ENCODE measurements around the gene THSD1.
"Not testable (repeated sequence)": the region's sequence is repeated elsewhere in the genome, so short reads cannot be mapped to it uniquely, and the experiment has no call there.

THSD1 gene

DNA sequence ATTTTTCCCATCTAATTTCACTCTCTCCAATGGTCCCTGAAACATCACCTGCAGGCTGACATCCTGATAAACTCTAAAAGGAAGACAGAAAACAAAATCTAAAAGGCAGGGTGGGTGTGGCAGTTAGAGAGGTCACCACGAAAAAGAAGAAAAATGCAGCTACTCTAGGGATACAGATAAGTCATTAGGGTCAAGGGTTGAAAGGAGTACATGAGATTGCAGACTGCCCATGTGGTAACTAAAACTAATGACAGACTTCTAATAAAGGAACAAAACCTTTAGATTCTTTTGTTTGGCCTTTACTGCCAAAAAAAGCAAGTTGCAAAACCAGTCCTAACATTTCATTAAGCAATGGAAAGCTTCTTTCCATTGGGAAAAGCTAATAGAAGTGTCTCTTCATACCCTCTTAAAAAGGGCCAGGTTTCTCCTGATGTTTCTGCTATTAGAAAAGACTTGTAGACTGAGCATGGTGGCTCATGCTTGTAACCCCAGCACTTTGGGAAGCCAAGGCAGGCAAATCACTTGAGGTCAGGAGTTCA is 31.0 kb downstream of the THSD1 start:
- peaks cover 5% of the 10 kb centered on the region; the same call in 1 of the 2 replicates for H3K4me1 ChIP-seq (ENCODE audit: control insufficient read depth, insufficient read depth, low read length)
- H3K4me3 ChIP-seq (ENCODE audit: low read depth, low read length): no peak overlapping the region
- no peaks in the 10 kb centered on the region for H3K36me3 ChIP-seq (ENCODE audit: control insufficient read depth in 2 of 2, insufficient read depth in 1 of 2, low read length in 2 of 2)
- no peak for TF ChIP-seq RBAK (tag by site-specific recombination; IDR thresholded peaks at IDR 0.05)
- TF ChIP-seq ZNF830 (tag by site-specific recombination; IDR thresholded peaks at IDR 0.05; ENCODE audit: low read depth): no peak
- TF ChIP-seq, protein P1, sequence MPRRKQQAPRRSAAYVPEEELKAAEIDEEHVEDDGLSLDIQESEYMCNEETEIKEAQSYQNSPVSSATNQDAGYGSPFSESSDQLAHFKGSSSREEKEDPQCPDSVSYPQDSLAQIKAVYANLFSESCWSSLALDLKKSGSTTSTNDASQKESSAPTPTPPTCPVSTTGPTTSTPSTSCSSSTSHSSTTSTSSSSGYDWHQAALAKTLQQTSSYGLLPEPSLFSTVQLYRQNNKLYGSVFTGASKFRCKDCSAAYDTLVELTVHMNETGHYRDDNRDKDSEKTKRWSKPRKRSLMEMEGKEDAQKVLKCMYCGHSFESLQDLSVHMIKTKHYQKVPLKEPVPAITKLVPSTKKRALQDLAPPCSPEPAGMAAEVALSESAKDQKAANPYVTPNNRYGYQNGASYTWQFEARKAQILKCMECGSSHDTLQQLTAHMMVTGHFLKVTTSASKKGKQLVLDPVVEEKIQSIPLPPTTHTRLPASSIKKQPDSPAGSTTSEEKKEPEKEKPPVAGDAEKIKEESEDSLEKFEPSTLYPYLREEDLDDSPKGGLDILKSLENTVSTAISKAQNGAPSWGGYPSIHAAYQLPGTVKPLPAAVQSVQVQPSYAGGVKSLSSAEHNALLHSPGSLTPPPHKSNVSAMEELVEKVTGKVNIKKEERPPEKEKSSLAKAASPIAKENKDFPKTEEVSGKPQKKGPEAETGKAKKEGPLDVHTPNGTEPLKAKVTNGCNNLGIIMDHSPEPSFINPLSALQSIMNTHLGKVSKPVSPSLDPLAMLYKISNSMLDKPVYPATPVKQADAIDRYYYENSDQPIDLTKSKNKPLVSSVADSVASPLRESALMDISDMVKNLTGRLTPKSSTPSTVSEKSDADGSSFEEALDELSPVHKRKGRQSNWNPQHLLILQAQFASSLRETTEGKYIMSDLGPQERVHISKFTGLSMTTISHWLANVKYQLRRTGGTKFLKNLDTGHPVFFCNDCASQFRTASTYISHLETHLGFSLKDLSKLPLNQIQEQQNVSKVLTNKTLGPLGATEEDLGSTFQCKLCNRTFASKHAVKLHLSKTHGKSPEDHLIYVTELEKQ (tag by site-specific recombination; IDR thresholded peaks at IDR 0.05; ENCODE audit: borderline replicate concordance): no peak
- no peak for TF ChIP-seq ZFHX2 (tag by site-specific recombination; conservative IDR thresholded peaks at IDR 0.05)
- no peak for TF ChIP-seq ZNF571 (tag by site-specific recombination; IDR thresholded peaks at IDR 0.05)
- TF ChIP-seq ZNF747 (tag by site-specific recombination; IDR thresholded peaks at IDR 0.05): no peak
- no peak for TF ChIP-seq ZNF426 (tag by site-specific recombination; IDR thresholded peaks at IDR 0.05)
- no peak for TF ChIP-seq FEZF1 (tag by site-specific recombination; IDR thresholded peaks at IDR 0.05)
- no peak for TF ChIP-seq HOXC10 (CRISPR knock-in tag; IDR thresholded peaks at IDR 0.05)
- ChIA-PET CTCF (no interaction called here), POLR2A (interaction anchor here (1.1 kb wide), 1 partner anchor 61 kb away, joined by 5 read pairs; no protein-coding TSS in a partner anchor)
- no peak overlapping the region for H3K27ac ChIP-seq (ENCODE audit: extremely low read depth, low read depth, low read length)
- no peaks in the 10 kb centered on the region for H3K9me3 ChIP-seq (ENCODE audit: control insufficient read depth, insufficient read depth, low read depth, low read length)

DNA sequence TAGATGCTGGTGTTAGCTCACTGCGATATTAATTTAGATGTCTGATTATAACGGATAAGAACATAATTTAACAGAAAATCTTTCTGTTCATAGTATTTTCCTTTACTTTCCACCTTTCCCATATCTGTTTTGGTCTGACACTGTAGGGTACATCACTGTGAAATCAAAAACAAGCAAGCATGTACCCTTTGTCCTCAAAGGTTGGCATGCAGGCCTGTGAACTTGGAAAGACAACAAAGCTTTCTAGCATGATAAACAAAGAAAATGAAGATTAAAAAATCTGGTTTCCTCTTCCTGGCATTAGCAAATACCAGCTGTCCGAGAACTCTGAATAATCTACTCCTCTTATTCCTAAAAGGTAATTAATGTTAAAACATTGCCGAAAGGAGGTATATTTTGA is 31.6 kb downstream of the THSD1 start:
- POLR2A ChIA-PET: interaction anchor here (1.1 kb wide), 1 partner anchor 62 kb away, joined by 5 read pairs; no protein-coding TSS in a partner anchor
- TF ChIP-seq ZNF266 (tag by site-specific recombination; IDR thresholded peaks at IDR 0.05; ENCODE audit: low read depth): no peak
- TF ChIP-seq, protein P2, sequence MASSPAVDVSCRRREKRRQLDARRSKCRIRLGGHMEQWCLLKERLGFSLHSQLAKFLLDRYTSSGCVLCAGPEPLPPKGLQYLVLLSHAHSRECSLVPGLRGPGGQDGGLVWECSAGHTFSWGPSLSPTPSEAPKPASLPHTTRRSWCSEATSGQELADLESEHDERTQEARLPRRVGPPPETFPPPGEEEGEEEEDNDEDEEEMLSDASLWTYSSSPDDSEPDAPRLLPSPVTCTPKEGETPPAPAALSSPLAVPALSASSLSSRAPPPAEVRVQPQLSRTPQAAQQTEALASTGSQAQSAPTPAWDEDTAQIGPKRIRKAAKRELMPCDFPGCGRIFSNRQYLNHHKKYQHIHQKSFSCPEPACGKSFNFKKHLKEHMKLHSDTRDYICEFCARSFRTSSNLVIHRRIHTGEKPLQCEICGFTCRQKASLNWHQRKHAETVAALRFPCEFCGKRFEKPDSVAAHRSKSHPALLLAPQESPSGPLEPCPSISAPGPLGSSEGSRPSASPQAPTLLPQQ (tag by site-specific recombination; IDR thresholded peaks at IDR 0.05): no peak
- no peak for TF ChIP-seq MZF1 (tag by site-specific recombination; IDR thresholded peaks at IDR 0.05; ENCODE audit: borderline replicate concordance)
- Histone ChIP-seq H3K4me1 (ENCODE audit: control insufficient read depth, insufficient read depth, low read length) (peaks cover 5% of the 10 kb centered on the region; the same call in 1 of the 2 replicates), H3K36me3 (ENCODE audit: control insufficient read depth in 2 of 2, insufficient read depth in 1 of 2, low read length in 2 of 2) (no peaks in the 10 kb centered on the region), H3K27ac (ENCODE audit: extremely low read depth, low read depth, low read length) (no peak overlapping the region), H3K9me3 (ENCODE audit: control insufficient read depth, insufficient read depth, low read depth, low read length) (no peaks in the 10 kb centered on the region), H3K4me3 (ENCODE audit: low read depth, low read length) (no peak overlapping the region)
- CTCF ChIA-PET: interaction anchor here (1.2 kb wide), 1 partner anchor 76 kb away, joined by 4 read pairs; no protein-coding TSS in a partner anchor

DNA sequence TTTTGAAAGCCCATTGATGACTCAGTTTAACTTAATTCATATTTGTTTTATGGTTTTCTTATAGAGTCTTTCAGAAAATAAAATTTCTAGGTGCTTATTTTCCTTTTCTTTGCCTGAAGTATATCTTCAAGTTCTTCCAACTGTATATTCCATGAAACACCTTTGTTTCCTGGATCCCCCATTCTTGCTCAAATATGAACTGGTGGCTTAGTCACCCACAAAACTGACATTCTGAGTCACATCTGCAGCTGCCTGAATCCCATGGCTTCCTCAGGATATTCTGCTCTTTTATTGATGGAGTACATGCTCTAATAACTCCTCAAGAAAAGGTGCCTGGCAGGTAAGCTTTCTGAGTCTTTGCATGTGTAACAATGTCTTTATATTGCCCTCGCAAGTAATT is 32.7 kb downstream of the THSD1 start:
- POLR2A ChIA-PET; H3K36me3 ChIP-seq (ENCODE audit: control insufficient read depth in 2 of 2, insufficient read depth in 1 of 2, low read length in 2 of 2); H3K27ac ChIP-seq (ENCODE audit: extremely low read depth, low read depth, low read length): not testable (repeated sequence)

DNA sequence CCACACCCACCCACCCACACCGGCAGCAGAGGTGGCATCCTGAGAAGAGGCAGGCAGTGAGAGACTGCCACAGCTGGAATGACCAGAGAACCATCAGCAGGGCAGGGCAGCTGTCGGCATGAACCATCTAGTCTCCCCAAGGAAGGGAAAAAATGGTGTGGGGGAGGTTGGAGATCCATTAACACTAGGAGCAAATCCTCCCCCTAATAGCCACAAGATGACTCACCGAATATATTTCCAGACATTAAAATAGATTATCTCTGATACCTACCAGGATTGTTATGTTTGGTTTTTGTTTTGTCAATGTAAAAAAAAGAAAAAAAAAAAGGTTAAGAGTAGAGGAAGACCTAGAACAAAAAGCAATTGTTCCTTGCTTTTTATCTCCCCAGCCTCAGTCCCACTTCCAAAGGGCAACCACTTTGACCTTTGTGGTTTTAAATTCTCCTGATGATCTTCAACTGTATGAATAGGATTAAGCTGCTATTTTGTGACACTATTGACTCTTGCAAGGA is 34.2 kb downstream of the THSD1 start:
- POLR2A ChIA-PET: no interaction called here
- H3K9me3 ChIP-seq (ENCODE audit: control insufficient read depth, insufficient read depth, low read depth, low read length): no peaks in the 10 kb centered on the region
- H3K27ac ChIP-seq (ENCODE audit: extremely low read depth, low read depth, low read length): no peak overlapping the region
- H3K4me3 ChIP-seq (ENCODE audit: low read depth, low read length): no peak overlapping the region
- H3K36me3 ChIP-seq (ENCODE audit: control insufficient read depth in 2 of 2, insufficient read depth in 1 of 2, low read length in 2 of 2): no peaks in the 10 kb centered on the region
- peaks cover 5% of the 10 kb centered on the region; the same call in 1 of the 2 replicates for H3K4me1 ChIP-seq (ENCODE audit: control insufficient read depth, insufficient read depth, low read length)
- CTCF ChIA-PET: no interaction called here
- TF ChIP-seq, protein P3, sequence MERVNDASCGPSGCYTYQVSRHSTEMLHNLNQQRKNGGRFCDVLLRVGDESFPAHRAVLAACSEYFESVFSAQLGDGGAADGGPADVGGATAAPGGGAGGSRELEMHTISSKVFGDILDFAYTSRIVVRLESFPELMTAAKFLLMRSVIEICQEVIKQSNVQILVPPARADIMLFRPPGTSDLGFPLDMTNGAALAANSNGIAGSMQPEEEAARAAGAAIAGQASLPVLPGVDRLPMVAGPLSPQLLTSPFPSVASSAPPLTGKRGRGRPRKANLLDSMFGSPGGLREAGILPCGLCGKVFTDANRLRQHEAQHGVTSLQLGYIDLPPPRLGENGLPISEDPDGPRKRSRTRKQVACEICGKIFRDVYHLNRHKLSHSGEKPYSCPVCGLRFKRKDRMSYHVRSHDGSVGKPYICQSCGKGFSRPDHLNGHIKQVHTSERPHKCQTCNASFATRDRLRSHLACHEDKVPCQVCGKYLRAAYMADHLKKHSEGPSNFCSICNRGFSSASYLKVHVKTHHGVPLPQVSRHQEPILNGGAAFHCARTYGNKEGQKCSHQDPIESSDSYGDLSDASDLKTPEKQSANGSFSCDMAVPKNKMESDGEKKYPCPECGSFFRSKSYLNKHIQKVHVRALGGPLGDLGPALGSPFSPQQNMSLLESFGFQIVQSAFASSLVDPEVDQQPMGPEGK (tag by site-specific recombination; IDR thresholded peaks at IDR 0.05): peak; percentile 47
- peak; percentile 37; the same call in 1 of the 2 replicates for TF ChIP-seq KLF9 (tag by site-specific recombination; IDR thresholded peaks at IDR 0.05; ENCODE audit: low read depth)
- 0 out of 2 replicates have a peak, but pooled peaks have one; percentile 10 for TF ChIP-seq ZNF366 (tag by site-specific recombination; conservative IDR thresholded peaks at IDR 0.05)
- TF ChIP-seq GLIS2 (tag by site-specific recombination; IDR thresholded peaks at IDR 0.05): peak; percentile 48
- no peak for TF ChIP-seq ZBTB8A (tag by site-specific recombination; IDR thresholded peaks at IDR 0.05)
- 0 out of 2 replicates have a peak, but pooled peaks have one; percentile 13 for TF ChIP-seq ZBTB17 (tag by site-specific recombination; IDR thresholded peaks at IDR 0.05)
- TF ChIP-seq EGR2 (tag by site-specific recombination; IDR thresholded peaks at IDR 0.05; ENCODE audit: low read depth): peak; percentile 79
- no peak for TF ChIP-seq ZNF133 (tag by site-specific recombination; IDR thresholded peaks at IDR 0.05)
- 0 out of 2 replicates have a peak, but pooled peaks have one; percentile 6 for TF ChIP-seq OSR2 (tag by site-specific recombination; IDR thresholded peaks at IDR 0.05)

More for the DNA sequence above, 32.7 kb downstream of the THSD1 start:
- not testable (repeated sequence) for H3K4me3 ChIP-seq (ENCODE audit: low read depth, low read length); H3K4me1 ChIP-seq (ENCODE audit: control insufficient read depth, insufficient read depth, low read length); H3K9me3 ChIP-seq (ENCODE audit: control insufficient read depth, insufficient read depth, low read depth, low read length)
- CTCF ChIA-PET: interaction anchor here (1.2 kb wide), 1 partner anchor 78 kb away, joined by 4 read pairs; no protein-coding TSS in a partner anchor

Measured in HEK293 (cell line).